GM12878 (cell line): ENCODE results near the gene KRTAP4-8.
"Not testable (repeated sequence)": the region's sequence is repeated elsewhere in the genome, so short reads cannot be mapped to it uniquely, and the experiment has no call there.

Experiments
- CREB1 ChIP-seq: IDR thresholded peaks from 2 replicates; pipeline ENCODE4 v1.6.1; 2012; ENCODE audit warnings: low read depth, mild to moderate bottlenecking, inconsistent platforms
- GABPA ChIP-seq: IDR thresholded peaks from 2 replicates; pipeline ENCODE4 v1.6.1; 2014; ENCODE audit warnings: antibody characterized with exemption, low read depth, mild to moderate bottlenecking, inconsistent platforms
- POLR2AphosphoS5 ChIP-seq: IDR thresholded peaks from 2 replicates; pipeline ENCODE4 v1.6.1; 2011; ENCODE audit warnings: mild to moderate bottlenecking, low read length, inconsistent platforms
- RELA ChIP-seq: fragments of 450-650 bp; IDR thresholded peaks from 2 replicates; pipeline ENCODE4 v1.8.0; 2014; ENCODE audit warnings: borderline replicate concordance; ENCODE audit not compliant: partially characterized antibody
- SIX5 ChIP-seq: IDR thresholded peaks from 2 replicates; pipeline ENCODE4 v1.6.1; 2011; ENCODE audit warnings: mild to moderate bottlenecking, low read depth, low read length, moderate library complexity; ENCODE audit not compliant: severe bottlenecking
- TF ChIP-seq, protein P1 (sequence below), 3 experiments: IDR thresholded peaks in 2 of 3; conservative IDR thresholded peaks in 1 of 3; 2 replicates each; pipeline ENCODE4 v1.5.1; 2011; ENCODE audit warnings: low read depth in 3 of 3, low read length in 3 of 3, mild to moderate bottlenecking in 3 of 3, control low read depth in 2 of 3, moderate library complexity in 2 of 3, inconsistent platforms in 1 of 3, mixed read lengths in 1 of 3; ENCODE audit not compliant: control insufficient read depth in 2 of 3, insufficient read depth in 1 of 3; ENCODE audit errors: extremely low read depth in 1 of 3

DNA sequence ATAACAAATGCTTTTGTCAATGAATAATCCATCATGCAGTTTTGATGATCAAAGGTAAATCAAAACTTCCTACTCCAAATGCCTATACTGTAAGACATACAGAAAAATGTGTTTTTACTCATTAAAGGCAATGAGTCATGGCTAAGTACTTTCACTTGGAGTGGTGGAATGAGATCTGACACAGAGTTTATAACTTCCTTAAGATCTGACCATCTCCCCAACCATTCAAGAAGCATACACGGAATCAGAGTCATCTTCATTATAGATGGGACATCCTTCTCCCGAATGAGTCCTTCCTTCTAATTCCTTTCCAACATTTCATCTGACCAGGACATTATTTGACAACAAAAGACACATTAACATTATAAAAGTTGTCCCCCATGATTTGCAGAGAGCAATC lies 14.5 kb downstream of the KRTAP4-8 start:
- TF ChIP-seq GABPA, POLR2AphosphoS5, CREB1, SIX5, RELA: not testable (repeated sequence)
- TF ChIP-seq, protein P1, sequence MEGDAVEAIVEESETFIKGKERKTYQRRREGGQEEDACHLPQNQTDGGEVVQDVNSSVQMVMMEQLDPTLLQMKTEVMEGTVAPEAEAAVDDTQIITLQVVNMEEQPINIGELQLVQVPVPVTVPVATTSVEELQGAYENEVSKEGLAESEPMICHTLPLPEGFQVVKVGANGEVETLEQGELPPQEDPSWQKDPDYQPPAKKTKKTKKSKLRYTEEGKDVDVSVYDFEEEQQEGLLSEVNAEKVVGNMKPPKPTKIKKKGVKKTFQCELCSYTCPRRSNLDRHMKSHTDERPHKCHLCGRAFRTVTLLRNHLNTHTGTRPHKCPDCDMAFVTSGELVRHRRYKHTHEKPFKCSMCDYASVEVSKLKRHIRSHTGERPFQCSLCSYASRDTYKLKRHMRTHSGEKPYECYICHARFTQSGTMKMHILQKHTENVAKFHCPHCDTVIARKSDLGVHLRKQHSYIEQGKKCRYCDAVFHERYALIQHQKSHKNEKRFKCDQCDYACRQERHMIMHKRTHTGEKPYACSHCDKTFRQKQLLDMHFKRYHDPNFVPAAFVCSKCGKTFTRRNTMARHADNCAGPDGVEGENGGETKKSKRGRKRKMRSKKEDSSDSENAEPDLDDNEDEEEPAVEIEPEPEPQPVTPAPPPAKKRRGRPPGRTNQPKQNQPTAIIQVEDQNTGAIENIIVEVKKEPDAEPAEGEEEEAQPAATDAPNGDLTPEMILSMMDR (IDR thresholded peaks at IDR 0.05 in 2 of 3, conservative IDR thresholded peaks at IDR 0.05 in 1 of 3; ENCODE audit: control insufficient read depth in 2 of 3, extremely low read depth in 1 of 3, insufficient read depth in 1 of 3, low read depth in 3 of 3, low read length in 3 of 3), result not testable (repeated sequence)
